Upper lobe of left lung (tissue), 4 donors: ENCODE results near the gene CDH12.

Experiments used
- EP300 ChIP-seq, 4 donors: sonication (generic); formaldehyde crosslinking; IDR thresholded peaks; one replicate each; pipeline ENCODE4 v1.5.1; 2017; ENCODE audit warnings: antibody characterized with exemption in 4 of 4, control low read depth in 2 of 4
- POLR2A ChIP-seq, 4 donors: fragments of 450-650 bp; IDR thresholded peaks; one replicate each; pipeline ENCODE4 v1.5.1; 2016 to 2017; ENCODE audit warnings: antibody characterized with exemption in 4 of 4, mild to moderate bottlenecking in 2 of 4
- POLR2AphosphoS5 ChIP-seq, 2 donors: sonication (generic); formaldehyde crosslinking; IDR thresholded peaks; one replicate each; pipeline ENCODE4 v1.5.1; 2017; ENCODE audit warnings: antibody characterized with exemption in 2 of 2
- TF ChIP-seq, protein P1 (sequence below), 6 experiments: fragments of 450-650 bp in 4 of 6; fragments of 200-600 bp in 2 of 6; sonication (generic) in 2 of 6; IDR thresholded peaks; one replicate each; pipeline ENCODE4 v1.5.1; 2016 to 2019; ENCODE audit warnings: antibody characterized with exemption in 6 of 6

GRCh38 chr5:22050931-22051330, 802.2 kb downstream of the CDH12 start:
- TF ChIP-seq EP300 (IDR thresholded peaks at IDR 0.05) (no peak), POLR2AphosphoS5 (IDR thresholded peaks at IDR 0.05) (no peak), POLR2A (IDR thresholded peaks at IDR 0.05) (no peak)
- TF ChIP-seq, protein P1, sequence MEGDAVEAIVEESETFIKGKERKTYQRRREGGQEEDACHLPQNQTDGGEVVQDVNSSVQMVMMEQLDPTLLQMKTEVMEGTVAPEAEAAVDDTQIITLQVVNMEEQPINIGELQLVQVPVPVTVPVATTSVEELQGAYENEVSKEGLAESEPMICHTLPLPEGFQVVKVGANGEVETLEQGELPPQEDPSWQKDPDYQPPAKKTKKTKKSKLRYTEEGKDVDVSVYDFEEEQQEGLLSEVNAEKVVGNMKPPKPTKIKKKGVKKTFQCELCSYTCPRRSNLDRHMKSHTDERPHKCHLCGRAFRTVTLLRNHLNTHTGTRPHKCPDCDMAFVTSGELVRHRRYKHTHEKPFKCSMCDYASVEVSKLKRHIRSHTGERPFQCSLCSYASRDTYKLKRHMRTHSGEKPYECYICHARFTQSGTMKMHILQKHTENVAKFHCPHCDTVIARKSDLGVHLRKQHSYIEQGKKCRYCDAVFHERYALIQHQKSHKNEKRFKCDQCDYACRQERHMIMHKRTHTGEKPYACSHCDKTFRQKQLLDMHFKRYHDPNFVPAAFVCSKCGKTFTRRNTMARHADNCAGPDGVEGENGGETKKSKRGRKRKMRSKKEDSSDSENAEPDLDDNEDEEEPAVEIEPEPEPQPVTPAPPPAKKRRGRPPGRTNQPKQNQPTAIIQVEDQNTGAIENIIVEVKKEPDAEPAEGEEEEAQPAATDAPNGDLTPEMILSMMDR (IDR thresholded peaks at IDR 0.05): no peak
